T-helper 1 cell (primary cell): ENCODE data around the gene MAP2K1.
A peak's percentile ranks its signal among the peaks of the same experiment; 100 is the strongest.
"Not testable (repeated sequence)": the region's sequence is repeated elsewhere in the genome, so short reads cannot be mapped to it uniquely, and the experiment has no call there.

Experiments used
- DNase-seq, 5 donors: peaks; one replicate each; pipeline ENCODE4 v3.0.0-alpha.2; 2012 to 2020
- total RNA-seq, 4 donors: gene quantifications; one replicate each; lab custom pipeline; 2026; lab: John Stamatoyannopoulos, UW

MAP2K1 gene
- total RNA-seq, result 65.6 to 92.7 (median 80.0) reads per million in 4 donors

DNA sequence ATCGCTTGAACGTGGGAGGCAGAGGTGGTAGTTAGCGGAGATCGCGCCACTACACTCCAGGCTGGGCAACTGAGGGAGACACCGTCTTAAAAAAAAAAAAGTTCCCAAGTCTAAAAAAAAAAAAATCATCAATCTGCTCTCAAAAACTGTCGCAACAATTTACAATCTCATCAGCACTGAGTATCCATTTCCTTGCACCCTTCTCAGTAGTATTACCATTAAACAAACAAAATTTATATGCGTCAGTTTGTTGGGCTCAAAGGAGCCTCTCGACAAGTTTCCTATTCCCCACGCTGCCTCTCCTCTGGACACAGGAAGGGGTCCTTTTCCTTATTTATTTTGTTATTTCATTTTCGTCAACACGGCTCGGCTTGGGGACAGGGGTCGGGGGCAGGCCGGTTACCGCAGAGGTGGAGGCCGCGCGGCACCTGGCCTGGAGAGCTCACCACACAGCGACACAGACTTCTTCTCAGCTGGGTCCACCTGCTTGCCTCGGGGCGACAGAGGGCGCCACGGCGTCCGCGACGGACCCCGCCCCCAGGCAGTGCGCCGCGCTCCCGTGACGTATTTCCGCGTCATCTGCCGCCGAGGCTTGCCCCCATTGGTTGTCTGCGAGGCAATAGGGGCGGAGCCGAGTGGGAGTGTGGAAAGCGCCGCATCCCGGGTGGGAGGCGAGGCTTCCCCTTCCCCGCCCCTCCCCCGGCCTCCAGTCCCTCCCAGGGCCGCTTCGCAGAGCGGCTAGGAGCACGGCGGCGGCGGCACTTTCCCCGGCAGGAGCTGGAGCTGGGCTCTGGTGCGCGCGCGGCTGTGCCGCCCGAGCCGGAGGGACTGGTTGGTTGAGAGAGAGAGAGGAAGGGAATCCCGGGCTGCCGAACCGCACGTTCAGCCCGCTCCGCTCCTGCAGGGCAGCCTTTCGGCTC lies at the start of gene MAP2K1:
Gene MAP2K1, plus strand, starts transcription at position 709 of the 920 bp plus-strand sequence. CDS start 436 bp downstream, outside the sequence.
- DNase-seq, result peak; percentile 98 to 99 (median 98)

DNA sequence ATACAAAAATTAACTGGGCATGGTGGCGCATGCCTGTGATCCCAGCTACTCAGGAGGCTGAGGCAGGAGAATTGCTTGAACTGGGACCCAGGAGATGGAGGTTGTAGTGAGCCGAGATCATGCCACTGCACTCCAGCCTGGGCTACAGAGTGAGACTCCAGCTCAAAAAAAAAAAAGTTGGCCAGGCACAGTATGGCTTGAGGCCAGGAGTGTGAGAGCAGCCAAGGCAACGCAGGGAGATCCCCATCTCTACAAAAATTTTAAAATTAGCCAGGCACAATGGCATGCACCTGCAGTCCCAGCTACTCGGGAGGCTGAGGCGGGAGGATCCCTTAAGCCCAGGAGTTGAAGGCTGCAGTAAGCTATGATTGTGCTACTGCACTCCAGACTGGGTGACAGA lies 38.2 kb upstream of the MAP2K1 start:
- not testable (repeated sequence) for DNase-seq

DNA sequence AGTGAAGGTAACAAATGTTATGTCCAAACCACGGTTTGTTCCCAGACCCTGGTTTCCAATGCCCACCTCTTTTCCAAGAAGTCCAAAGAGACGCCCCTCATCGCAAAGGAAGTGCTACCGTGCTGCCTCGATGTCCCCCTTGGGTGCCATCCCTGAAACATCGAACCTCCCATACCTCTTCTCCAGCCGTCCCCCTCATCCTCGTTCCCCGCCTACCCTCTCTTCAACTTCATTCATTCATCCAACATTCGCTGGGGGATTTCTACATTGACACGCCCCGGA lies 30.7 kb upstream of the MAP2K1 start:
- DNase-seq, result no peak

DNA sequence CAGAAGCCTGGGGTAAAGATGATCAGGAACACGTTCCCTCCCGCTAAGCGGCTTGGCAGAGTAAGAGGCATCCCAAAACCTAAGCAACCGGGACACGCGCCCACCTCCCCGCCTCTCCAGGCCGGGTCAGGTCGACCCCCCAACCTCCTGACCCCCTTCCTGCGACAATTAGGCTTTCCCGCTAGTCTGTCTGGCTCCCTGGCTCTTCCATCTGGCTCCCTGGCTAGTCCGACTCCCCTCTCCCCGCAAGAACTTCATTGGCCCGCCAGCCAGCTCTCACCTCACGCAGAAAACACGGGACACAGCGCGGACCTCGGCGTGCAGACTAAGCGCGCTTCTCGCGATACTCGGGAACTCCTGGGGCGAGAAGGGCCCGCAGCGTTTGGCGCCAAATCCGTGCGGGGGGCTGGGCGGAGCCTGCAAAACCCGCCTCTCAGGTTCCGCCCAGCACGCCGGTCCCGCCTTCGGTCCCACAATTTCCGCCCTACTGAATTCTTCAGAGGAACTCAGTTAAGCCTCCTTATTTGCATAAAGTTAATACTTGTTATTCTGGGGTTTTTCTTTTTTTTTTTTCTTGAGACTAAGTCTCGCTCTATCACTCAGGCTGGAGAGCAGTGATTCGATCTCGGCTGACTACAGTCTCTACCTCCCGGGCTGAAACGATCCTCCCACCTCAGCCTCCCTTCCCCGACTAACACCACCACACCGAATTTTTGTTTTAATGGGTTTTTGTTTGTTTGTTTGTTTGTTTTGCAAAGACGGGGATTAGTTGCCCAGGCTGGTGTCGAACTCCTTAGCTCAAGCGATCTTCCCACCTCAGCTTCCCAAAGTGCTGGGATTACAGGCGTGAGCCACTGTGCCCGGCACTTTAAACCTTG lies 30.1 kb upstream of the MAP2K1 start, which contains the start of gene TIPIN:
Gene TIPIN, minus strand, starts transcription at position 327 of the 878 bp plus-strand sequence. CDS start 3,738 bp downstream, outside the sequence.
- DNase-seq, result peak; percentile 95 to 98 (median 97)

DNA sequence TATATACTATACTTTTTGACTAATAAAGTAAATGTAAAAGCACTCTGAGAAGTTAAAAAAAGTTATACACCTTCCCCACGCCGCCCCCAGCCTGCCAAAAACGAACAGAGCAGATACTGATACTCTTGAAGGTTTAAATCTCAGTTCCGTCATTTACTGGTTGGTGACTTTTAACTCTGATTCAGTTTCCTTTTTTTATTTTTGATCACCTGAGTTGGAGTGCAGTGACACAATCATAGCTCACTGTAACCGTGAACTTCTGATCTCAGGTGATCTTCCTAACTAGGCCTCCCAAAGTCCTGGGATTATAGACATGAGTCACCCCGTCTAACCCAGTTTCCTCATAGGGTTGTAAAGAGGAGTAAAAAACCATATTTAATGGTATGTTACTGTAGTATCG lies 27.0 kb upstream of the MAP2K1 start:
- DNase-seq, result no peak

DNA sequence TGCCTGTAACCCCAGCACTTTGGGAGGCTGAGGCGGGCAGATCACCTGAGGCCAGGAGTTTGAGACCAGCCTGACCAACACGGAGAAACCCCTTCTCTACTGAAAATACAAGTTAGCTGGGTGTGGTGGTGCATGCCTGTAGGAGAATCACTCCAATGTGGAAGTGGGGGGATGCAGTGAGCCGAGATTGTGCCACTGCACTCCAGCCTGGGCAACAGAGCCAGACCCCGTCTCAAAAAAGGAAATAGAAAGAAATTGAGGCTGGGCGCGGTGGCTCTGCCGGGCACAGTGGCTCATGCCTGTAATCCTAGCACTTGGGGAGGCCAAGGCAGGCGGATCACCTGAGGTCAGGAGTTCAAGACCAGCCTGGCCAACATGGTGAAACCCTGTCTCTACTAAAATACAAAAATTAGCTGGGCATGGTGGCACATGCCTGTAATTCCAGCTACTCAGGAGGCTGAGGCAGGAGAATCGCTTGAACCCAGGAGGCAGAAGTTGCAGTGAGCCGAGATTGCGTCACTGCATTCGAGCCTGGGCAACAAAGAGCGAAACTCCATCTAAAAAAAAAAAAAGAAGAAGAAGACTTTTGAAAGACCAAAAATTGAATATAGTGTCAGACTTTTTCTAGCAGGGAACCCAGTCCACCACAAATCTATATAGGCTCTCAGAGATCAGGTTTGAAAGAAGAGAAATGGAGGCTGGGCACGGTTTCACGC lies 24.8 kb upstream of the MAP2K1 start:
- DNase-seq, result not testable (repeated sequence)

DNA sequence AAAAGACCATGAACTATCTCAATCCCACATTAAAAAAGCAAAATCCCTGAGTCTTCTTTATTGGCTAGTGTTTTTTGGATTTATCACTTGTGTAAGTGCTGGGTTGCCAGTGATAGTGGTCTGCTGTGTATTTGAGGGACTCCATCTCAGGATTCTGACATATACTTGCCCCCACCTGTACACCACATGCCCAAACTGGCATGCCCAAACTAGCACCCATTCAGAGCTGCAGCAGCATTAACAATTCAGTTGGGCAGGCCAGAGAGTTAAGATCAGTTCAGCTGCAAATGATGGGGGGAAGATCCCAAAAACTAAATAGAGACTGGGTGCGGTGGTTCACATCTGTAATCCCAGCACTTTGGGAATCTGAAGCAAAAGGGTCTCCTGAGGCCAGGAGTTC lies 23.9 kb upstream of the MAP2K1 start:
- no peak for DNase-seq

DNA sequence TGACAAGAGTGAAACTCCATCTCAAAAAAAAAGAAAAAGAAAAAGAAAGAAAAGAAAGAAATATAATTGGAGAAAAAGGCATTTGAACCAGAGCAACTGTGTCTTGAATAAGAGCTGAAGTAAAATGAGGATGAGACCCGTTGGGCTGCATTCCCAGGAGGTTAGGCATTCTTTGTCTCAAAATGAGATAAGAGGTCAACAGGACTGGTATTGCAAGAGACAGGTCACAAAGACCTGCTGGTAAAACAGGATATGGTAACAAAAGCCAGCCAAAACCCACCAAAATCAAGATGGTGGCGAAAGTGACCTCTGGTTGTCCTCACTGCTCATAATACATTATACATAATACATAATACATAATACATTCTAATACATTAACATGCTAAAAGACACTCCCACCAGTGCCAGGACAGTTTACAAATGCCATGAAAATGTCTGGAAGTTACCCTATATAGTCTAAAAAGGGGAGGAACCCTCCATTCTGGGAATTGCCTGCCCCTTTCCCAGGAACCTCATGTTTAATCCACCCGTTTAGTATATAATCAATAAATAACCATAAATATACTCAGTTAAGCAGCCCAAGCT lies 21.7 kb upstream of the MAP2K1 start:
- no peak for DNase-seq

DNA sequence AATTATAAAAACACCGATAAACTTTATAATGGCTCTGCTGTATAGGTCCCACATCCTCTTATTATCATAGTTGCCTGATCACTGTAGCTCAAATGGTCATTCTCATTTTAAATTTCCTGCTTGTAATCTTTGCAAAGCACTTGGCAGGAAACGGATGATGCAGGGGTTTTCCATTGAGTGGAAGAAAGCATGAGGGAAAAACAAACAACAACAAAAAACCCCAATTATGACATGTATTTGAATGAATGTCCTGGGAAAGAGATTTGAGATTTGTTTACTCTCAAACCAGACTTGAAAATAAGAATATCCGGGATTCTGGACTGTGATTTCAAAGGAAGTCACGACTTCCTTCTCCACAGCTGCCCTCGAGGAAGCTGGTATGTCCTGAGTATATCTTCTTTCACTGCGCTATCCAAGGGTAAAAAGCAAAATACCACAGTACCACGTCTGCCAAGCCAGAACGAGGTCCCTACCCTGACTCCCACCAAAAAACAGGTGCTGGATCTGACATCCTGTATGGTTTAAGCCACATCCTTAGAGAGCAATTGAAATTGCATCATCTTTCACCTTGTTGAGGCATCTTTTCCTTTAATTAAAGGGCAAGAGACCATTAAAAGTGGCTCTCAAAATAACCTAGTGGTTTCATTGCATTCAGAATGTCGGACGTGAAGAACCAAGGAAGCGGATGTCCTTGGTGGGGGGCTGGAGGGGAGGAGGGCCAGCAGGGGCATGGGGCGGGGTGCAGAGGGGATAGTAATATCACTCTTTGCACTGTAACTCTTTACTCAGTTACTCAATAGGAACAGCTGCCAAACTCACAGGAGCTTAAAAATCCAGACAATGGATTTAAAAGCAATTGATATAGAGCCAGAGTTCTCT lies 16.7 kb upstream of the MAP2K1 start:
- DNase-seq, result peak in 1 of 5 donors; percentile 84

DNA sequence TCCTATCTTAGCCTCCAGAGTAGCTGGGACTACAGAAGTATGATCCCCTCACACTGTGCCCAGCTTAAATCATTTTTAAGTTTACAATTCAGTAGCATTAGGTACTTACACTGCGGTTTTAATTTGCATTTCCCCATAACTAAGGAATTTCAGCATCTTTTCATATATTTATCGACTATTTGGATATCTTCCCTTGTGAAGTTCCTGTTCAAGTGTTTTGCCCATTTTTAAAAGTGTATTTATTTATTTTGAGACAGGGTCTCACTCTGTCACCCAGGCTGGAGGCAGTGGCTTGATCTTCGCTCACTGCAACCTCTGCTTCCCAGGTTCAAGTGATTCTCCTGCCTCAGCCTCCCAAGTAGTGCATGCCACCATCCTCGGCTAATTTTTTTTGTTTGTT lies 12.5 kb upstream of the MAP2K1 start:
- DNase-seq, result no peak

DNA sequence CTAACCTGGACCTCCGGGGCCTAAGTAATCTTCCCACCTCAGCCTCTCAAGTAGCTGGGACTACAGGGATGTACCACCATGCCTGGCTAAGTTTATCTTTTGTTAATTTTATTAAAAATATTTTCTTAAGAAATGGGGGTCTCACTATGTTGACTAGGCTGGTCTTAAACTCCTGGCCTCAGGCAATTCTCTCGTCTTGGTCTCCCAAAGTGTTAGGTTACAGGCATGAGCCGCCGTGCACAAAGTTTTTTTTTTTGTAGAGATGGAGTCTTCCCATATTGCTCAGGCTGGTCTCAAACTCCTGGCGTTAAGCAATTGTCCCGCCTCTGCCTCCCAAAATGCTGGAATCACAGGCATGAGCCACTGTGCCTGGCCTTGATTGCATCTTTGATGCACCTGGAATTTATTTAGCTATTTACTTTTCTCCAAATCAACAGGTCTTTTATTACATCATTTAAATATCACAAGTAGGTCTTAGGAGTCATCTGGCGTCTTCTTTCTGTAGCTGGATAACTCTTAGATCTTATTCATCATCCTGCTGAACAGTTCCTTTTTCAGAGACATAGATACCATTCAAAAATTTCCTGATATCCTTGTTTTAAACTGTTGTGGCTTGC lies 7.8 kb upstream of the MAP2K1 start:
- no peak for DNase-seq

DNA sequence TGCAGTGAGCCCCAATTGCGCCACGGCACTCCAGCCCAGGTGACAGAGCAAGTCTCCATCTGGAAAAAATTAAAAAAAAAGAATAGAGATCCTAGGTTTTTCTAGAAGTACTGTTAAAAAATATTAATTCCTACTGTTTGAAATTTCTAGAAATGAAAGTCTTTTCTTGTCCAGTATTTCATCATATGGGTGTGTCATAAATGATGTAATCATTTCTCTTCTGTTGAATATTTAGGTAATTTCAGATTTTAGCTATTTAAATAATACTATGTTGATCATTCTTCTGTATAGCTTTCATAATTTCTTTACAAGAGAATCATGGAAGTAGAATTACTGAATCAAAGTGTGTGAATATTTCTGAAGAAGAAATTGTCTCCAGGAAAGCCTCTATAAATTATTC lies 5.3 kb upstream of the MAP2K1 start:
- DNase-seq, result not testable (repeated sequence)

DNA sequence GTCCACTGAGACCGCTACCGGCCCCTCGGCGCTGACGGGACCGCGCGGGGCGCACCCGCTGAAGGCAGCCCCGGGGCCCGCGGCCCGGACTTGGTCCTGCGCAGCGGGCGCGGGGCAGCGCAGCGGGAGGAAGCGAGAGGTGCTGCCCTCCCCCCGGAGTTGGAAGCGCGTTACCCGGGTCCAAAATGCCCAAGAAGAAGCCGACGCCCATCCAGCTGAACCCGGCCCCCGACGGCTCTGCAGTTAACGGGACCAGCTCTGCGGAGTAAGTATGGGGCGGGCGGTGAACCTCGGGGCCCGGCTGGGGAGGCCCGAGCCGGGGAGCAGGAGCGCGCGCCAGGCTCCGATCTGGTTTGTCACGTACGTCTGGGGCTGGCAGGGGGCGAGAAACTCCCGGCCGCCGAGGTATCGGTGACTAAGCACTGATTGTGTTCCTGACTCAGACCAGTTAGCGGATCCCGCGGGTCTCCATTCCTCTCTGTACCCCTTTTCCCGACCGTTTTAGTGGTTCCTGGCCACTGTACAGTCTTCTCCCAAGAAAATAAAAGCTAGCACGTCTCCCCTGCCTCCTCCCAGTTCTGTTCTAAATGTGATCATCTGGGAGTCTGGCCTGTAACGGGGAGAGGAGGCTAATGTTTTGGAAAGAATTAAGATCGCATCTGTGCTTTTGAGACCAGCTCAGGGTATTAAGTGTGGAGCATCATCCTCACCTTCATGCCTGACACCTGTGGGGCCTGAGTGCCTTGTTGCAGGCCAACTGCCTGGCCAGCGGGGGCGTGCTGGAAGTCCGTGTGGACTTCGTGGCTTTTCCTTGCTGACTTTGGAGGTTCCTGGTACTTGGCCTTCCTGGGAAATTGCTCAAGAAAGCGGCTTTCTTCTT lies 691 bp downstream of the MAP2K1 start:
- peak; percentile 17 to 67 (median 49) for DNase-seq

DNA sequence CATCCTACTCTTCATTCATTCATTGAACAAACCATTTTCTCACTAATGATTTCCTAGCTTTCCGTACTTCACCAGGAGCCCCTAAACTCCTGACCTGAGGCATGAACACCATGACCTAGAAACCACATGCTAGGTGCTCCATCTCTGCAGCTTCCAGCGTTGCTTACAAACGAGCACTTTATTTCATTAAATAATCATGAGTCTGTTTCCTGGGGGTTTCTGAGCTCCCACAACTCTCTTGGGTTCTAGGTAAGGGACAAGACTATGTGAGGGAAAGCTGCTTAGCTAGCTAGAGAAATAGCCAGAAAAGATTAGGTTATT lies 1.3 kb downstream of the MAP2K1 start:
- DNase-seq, result no peak

DNA sequence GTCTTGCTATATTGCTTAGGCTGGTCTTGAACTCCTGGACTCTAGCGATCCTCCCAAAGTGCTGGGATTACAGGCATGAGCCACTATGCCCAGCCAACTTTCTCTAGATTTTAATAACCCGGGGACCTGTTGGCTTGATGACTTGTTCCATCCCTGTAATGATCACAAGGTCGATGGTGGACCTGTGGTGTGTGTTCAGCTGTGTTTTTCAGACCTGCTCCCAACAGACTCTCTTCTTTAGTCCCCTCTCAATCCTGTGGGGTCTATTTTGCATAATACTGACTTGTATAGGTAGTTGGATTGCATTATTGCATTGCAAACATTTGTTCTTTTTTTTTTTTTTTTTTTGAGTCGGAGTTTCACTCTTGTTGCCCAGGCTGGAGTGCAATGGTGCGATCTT lies 1.9 kb downstream of the MAP2K1 start:
- DNase-seq, result no peak

DNA sequence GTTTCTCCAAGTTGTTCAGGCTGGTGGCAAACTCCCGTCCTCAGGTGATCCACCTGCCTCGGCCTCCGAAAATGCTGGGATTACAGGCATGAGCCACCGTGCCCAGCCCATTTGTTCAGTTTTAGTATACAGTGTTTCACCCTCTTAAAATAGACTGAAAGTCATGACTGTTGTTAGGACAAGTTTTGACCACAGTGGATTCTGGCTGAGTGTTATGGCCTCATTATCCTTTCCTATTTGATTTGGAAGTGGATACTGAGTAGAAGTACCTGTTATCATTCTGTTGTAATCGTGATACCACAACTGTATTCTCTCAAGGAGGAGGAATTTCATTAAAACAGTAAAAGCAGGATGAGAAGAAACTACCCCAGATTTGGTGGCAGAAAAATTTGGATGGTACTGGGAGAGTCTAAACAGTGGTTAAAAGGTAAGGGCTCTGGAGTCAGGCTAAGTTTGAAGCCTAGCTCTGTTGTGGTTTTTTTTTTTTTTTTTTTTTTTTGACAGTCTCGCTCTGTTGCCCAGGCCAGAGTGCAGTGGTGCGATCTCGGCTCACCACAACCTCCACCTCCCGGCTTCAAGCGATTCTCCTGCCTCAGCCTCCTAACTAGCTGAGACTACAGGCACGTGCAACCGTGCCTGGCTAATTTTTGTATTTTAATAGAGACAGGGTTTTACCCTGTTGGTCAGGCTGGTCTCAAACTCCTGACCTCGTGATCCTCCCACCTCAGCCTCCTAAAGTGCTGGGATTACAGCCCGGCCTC lies 2.6 kb downstream of the MAP2K1 start:
- DNase-seq, result peak in 1 of 5 donors; percentile 43

DNA sequence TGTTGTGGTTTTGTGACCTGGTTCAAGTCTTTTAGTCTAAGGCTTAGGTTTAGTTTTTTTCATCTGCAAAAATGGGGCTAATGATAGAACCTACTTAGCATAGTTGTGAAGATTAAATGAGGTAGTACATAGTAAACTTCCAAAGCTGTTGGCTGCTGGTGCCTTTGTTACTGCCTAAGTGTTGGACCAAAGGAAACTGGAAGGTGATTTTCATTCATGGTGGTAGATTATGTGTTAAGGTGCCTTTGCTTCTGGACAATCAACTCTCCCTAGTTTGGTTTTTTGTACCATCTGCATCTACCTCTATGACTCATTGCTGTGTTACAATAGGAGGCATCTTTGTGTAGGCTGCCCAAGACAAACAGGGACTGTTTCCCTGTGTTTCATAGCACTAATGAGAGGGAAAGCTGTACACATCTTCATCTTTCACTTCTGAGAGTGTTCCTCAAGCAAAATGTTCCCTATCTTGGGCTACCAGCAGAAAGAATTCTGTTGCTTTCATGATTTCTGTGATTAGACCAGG lies 3.2 kb downstream of the MAP2K1 start:
- DNase-seq, result peak in 1 of 5 donors; percentile 45

DNA sequence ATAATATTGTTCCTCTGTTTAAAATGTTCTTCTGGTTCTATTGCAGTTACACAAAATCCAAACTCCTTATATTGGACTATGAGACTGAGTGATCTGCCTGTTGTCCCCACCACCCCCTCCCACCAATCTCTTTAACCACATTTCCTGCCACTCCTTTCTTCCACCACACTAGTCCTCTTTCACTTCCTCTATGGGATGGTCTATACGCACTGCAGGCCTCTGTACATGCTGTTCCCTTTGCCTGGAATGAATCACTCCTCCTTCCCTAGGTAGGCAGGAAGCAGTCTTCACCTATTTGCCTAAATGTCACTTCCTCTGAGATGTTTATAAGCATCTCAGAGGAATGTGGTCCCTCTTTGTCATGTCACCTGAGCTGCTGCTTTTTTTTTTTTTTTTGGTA lies 4.0 kb downstream of the MAP2K1 start:
- DNase-seq, result peak in 2 of 5 donors; percentile 21 to 64

DNA sequence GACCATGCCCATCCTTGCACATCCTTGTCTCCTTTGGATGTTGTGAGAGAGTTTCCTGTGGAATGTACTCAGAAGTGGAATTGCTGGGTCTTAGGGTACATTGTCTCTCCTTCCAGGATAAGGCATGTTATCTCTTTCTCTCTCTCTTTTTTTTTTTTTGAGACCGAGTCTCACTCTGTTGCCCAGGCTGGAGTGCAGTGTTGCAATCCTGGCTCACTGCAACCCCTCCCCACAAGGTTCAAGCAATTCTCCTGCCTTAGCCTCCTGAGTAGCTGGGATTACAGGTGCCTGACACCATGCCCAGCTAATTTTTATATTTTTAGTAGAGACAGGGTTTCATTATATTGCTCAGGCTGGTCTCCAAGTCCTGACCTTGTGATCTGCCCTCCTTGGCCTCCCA lies 6.3 kb downstream of the MAP2K1 start:
- DNase-seq, result not testable (repeated sequence)
